A549 (cell line): ENCODE results near the gene VAPA. TPM values are rescaled to one million over a fixed set of nuclear protein-coding genes. Genes with fewer than 3 reads are reported as not detected.

Source experiments
- ATAC-seq, 2 experiments: fragments of 200-7000 bp in 1 of 2; fragments of >200 bp in 1 of 2; cut with Nextera tagmentation in 1 of 2; cut with Tn5 transposase in 1 of 2; 3 replicates each; pipeline versions ENCODE4 v1.8.0 to v1.9.1; 2018 to 2020; ENCODE audit warnings: mild to moderate bottlenecking in 1 of 2, moderate library complexity in 1 of 2
- CTCF ChIA-PET: fragments of 300-600 bp; sonication (Branson Sonifier 250); formaldehyde crosslinking; extraction: SDS; loops from one replicate; lab custom pipeline; 2021; ENCODE audit warnings: antibody characterized with exemption, inconsistent platforms; lab: Yijun Ruan, JAX
- POLR2A ChIA-PET: fragments of 350-600 bp; formaldehyde crosslinking; extraction: SDS; loops from one replicate; lab custom pipeline; 2021; ENCODE audit warnings: antibody characterized with exemption, inconsistent platforms; lab: Yijun Ruan, JAX
- DNase-seq, 2 experiments: peaks; one replicate each; pipeline versions ENCODE4 v3.0.0 to v3.0.0-alpha.2; 2011 to 2016; ENCODE audit warnings: low read depth in 1 of 2, low spot score in 1 of 2
- FAIRE-seq: peaks from 2 replicates; lab custom pipeline; 2011; peaks lifted over from hg19 to GRCh38; lab: Jason Lieb, UNC
- H3K27ac ChIP-seq, 2 experiments: fragments of >200 bp; sonication (Bioruptor Twin); formaldehyde crosslinking; 3 replicates each; pipeline ENCODE4 v1.5.1; 2016 to 2017
- H3K4me1 ChIP-seq: fragments of >200 bp; sonication (Bioruptor Twin); formaldehyde crosslinking; 3 replicates; pipeline ENCODE4 v1.6.1; 2016
- H3K4me2 ChIP-seq: fragments of >200 bp; sonication (Bioruptor Twin); formaldehyde crosslinking; 3 replicates; pipeline ENCODE4 v1.6.1; 2016
- H3K4me3 ChIP-seq: fragments of >200 bp; sonication (Bioruptor Twin); formaldehyde crosslinking; 3 replicates; pipeline ENCODE4 v1.5.1; 2016
- H3K9me3 ChIP-seq: fragments of >200 bp; sonication (Bioruptor Twin); formaldehyde crosslinking; 3 replicates; pipeline ENCODE4 v1.6.1; 2016
- BCL3 ChIP-seq: fragments of >200 bp; sonication (Bioruptor Twin); formaldehyde crosslinking; IDR thresholded peaks from 3 replicates; pipeline ENCODE4 v1.6.1; 2016
- BHLHE40 ChIP-seq: IDR thresholded peaks from 2 replicates; pipeline ENCODE4 v1.6.1; 2012; ENCODE audit warnings: low read depth, low read length, inconsistent platforms
- CHD2 ChIP-seq: fragments of 150-350 bp; IDR thresholded peaks from 2 replicates; pipeline ENCODE4 v1.6.1; 2014; ENCODE audit warnings: low read length; ENCODE audit not compliant: partially characterized antibody
- CTCF ChIP-seq: fragments of >200 bp; sonication (Bioruptor Twin); formaldehyde crosslinking; IDR thresholded peaks from 3 replicates; pipeline ENCODE4 v1.5.1; 2016
- ELK1 ChIP-seq: fragments of 150-350 bp; IDR thresholded peaks from 2 replicates; pipeline ENCODE4 v1.6.1; 2014; ENCODE audit warnings: low read depth, mild to moderate bottlenecking, low read length
- EP300 ChIP-seq, 2 experiments: fragments of >200 bp; sonication (Bioruptor Twin); formaldehyde crosslinking; IDR thresholded peaks; 2 replicates in 1 of 2; 3 replicates in 1 of 2; pipeline ENCODE4 v1.6.1; 2016 to 2017
- ESRRA ChIP-seq: fragments of 150-350 bp; IDR thresholded peaks from 2 replicates; pipeline ENCODE4 v1.6.1; 2014; ENCODE audit warnings: mild to moderate bottlenecking, low read length, borderline replicate concordance
- GATA3 ChIP-seq: IDR thresholded peaks from 2 replicates; pipeline ENCODE4 v1.6.1; 2012; ENCODE audit warnings: borderline replicate concordance
- HDAC2 ChIP-seq: fragments of 200-600 bp; sonication (generic); IDR thresholded peaks from 2 replicates; pipeline ENCODE4 v1.6.1; 2016
- JUN ChIP-seq, 2 experiments: fragments of >200 bp; sonication (Bioruptor Twin); formaldehyde crosslinking; IDR thresholded peaks; 2 replicates in 1 of 2; 3 replicates in 1 of 2; pipeline ENCODE4 v1.6.1; 2016 to 2017
- KDM5A ChIP-seq: fragments of 200-600 bp; sonication (generic); IDR thresholded peaks from 2 replicates; pipeline ENCODE4 v1.6.1; 2016; ENCODE audit warnings: antibody characterized with exemption, mild to moderate bottlenecking
- NFE2L2 ChIP-seq: fragments of 150-350 bp; conservative IDR thresholded peaks from 2 replicates; pipeline ENCODE4 v1.6.1; 2014; ENCODE audit warnings: low read length
- NPAS2 ChIP-seq: fragments of 250-450 bp; sonication (Bioruptor Pico); IDR thresholded peaks from 2 replicates; pipeline ENCODE4 v1.8.0; 2022; ENCODE audit warnings: mild to moderate bottlenecking, moderate library complexity, borderline replicate concordance
- NR3C1 ChIP-seq: fragments of >200 bp; sonication (Bioruptor Twin); formaldehyde crosslinking; IDR thresholded peaks from 3 replicates; pipeline ENCODE4 v1.6.1; 2017
- RAD21 ChIP-seq, 2 experiments: fragments of >200 bp in 1 of 2; sonication (Bioruptor Twin) in 1 of 2; formaldehyde crosslinking in 1 of 2; IDR thresholded peaks in 1 of 2; conservative IDR thresholded peaks in 1 of 2; 2 replicates in 1 of 2; 3 replicates in 1 of 2; pipeline ENCODE4 v1.6.1; 2012 to 2018; ENCODE audit warnings: inconsistent platforms in 1 of 2
- RARB ChIP-seq: fragments of 250-450 bp; sonication (Bioruptor Pico); IDR thresholded peaks from 2 replicates; pipeline ENCODE4 v1.8.0; 2021; ENCODE audit warnings: mild to moderate bottlenecking, moderate library complexity
- RNF2 ChIP-seq: fragments of 200-600 bp; sonication (generic); IDR thresholded peaks from 2 replicates; pipeline ENCODE4 v1.6.1; 2016; ENCODE audit warnings: low read depth, mild to moderate bottlenecking, antibody characterized with exemption, moderate library complexity, borderline replicate concordance
- SMC3 ChIP-seq: fragments of >200 bp; sonication (Bioruptor Twin); formaldehyde crosslinking; IDR thresholded peaks from 3 replicates; pipeline ENCODE4 v1.6.1; 2018; ENCODE audit warnings: inconsistent platforms
- TP53 ChIP-seq: fragments of 250-450 bp; sonication (Bioruptor Pico); IDR thresholded peaks from 2 replicates; pipeline ENCODE4 v1.5.0; 2021; ENCODE audit warnings: mild to moderate bottlenecking, moderate library complexity
- WGBS: methylation state at CpG from one replicate; pipeline ENCODE4 v1.1.6; 2017; ENCODE audit errors: missing lambda C conversion rate; 5-methylcytosine and 5-hydroxymethylcytosine counted together
- polyA plus RNA-seq, 4 experiments: library from polyadenylated mRNA; depleted of rRNA in 3 of 4; stranded (reverse); fragments of >200 nt; fragmentation: RNase III in 1 of 4; extraction: RNeasy Plus Mini Kit Qiagen cat#74134 plus additional on column Dnase treatment in 1 of 4; gene quantifications; 2 replicates in 3 of 4; 3 replicates in 1 of 4; pipeline ENCODE4 v1.2.3, GENCODE V29; 2011 to 2017

Gene VAPA
- polyA plus RNA-seq, 2 of the 4 experiments (the other 2 are of a cell fraction): 161 to 391 TPM

- DNase-seq (no peak), FAIRE-seq (no peak), ATAC-seq (no peak)
- Histone ChIP-seq H3K4me2 (peak overlapping the region; percentile 44; the same call in 2 of the 3 replicates), H3K9me3 (no peaks in the 10 kb centered on the region), H3K4me3 (no peak overlapping the region), H3K27ac (no peak overlapping the region), H3K4me1 (peaks cover 83% of the 10 kb centered on the region)
- 71% methylated on average over 2 of the region's 2 CpGs for WGBS
- ChIA-PET CTCF (no interaction called here), POLR2A (interaction anchor here (0.7 to 0.9 kb wide), 2 partner anchors 14 to 212 kb away, joined by 4 to 5 read pairs; partner anchors contain the start of gene VAPA)
- no peak for TF ChIP-seq RAD21 (conservative IDR thresholded peaks at IDR 0.05 in 1 of 2, IDR thresholded peaks at IDR 0.05 in 1 of 2)
- no peak for TF ChIP-seq HDAC2
- TF ChIP-seq NR3C1: no peak
- no peak for TF ChIP-seq BHLHE40
- no peak for TF ChIP-seq ELK1
- TF ChIP-seq ESRRA: no peak
- no peak for TF ChIP-seq NPAS2 (CRISPR knock-in tag)
- no peak for TF ChIP-seq GATA3
- TF ChIP-seq NFE2L2: no peak
- no peak for TF ChIP-seq BCL3
- no peak for TF ChIP-seq KDM5A
- no peak for TF ChIP-seq JUN (IDR thresholded peaks at IDR 0.05)
- no peak for TF ChIP-seq SMC3
- no peak for TF ChIP-seq RNF2
- no peak for TF ChIP-seq RARB (CRISPR knock-in tag)
- TF ChIP-seq EP300 (IDR thresholded peaks at IDR 0.05): no peak
- no peak for TF ChIP-seq CHD2
Observed at GRCh38 chr18:9927392-9928063, 13.7 kb downstream of the VAPA start.

- DNase-seq (no peak), FAIRE-seq (no peak), ATAC-seq (no peak)
- peaks cover 82% of the 10 kb centered on the region for H3K4me1 ChIP-seq
- H3K9me3 ChIP-seq: no peaks in the 10 kb centered on the region
- H3K27ac ChIP-seq: no peak overlapping the region
- ChIA-PET POLR2A (no interaction called here), CTCF (interaction anchor here (1.5 kb wide), 1 partner anchor 14 kb away, joined by 3 read pairs; no protein-coding TSS in a partner anchor)
- H3K4me3 ChIP-seq: no peak overlapping the region
- 74% methylated on average over 5 of the region's 5 CpGs for WGBS
- TF ChIP-seq CTCF: no peak
- TF ChIP-seq TP53 (CRISPR knock-in tag): no peak
- no peak for TF ChIP-seq RNF2
- peak overlapping the region; percentile 34; the same call in 2 of the 3 replicates for H3K4me2 ChIP-seq
Observed at GRCh38 chr18:9928646-9929259, 14.9 kb downstream of the VAPA start.
